22Rv1 (cell line): Measurements from ENCODE around the gene PKHD1.

Experiments
- CTCF ChIP-seq: fragments of 450-650 bp; IDR thresholded peaks from 2 replicates; pipeline ENCODE4 v1.5.1; 2017; ENCODE audit warnings: mild to moderate bottlenecking
- ZFX ChIP-seq: fragments of 450-650 bp; IDR thresholded peaks from 2 replicates; pipeline ENCODE4 v1.6.1; 2017; ENCODE audit warnings: antibody characterized with exemption, borderline replicate concordance

- TF ChIP-seq CTCF (no peak), ZFX (no peak)
These were observed 194.0 kb downstream of the PKHD1 start for GRCh38 chr6:51893366-51893765.
